GM21723 (cell line): ENCODE measurements around the gene CALM3.
"Not testable (repeated sequence)": the region's sequence is repeated elsewhere in the genome, so short reads cannot be mapped to it uniquely, and the experiment has no call there.

ENCODE experiments used
- ATAC-seq: cut with Tn5 transposase; IDR thresholded peaks from one replicate; pipeline ENCODE4 v1.9.1; 2021; ENCODE audit warnings: mild to moderate bottlenecking, moderate library complexity; ENCODE audit not compliant: unreplicated experiment

Gene CALM3

DNA sequence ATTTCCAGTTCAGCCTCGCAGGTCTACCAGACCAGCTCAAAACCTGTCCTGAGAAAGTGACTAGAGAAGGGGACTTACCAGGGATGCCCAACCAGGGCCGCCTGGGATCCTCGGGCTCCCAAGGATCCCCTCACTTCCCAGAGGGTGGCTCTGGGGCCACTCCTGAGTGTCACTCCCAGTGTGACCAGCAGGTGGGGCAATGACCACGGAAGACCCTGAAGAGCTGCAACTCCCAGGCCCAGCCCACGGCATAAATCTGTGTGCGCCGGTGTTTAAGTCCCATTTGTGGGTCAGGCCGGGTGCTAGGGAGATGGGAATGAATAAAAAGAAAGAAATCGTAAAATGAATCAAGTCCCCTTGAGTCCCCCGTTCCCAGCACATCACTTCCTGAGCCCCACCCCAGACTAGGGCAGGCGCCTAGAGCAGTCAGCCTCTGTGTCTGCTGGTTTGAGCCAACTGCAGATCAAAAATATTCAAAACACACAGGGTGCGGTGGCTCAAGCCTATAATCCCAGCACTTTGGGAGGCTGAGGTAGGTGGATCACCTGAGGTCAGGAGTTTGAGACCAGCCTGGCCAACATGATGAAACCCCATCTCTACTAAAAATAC is 13.1 kb downstream of the CALM3 start:
- no peak for ATAC-seq

DNA sequence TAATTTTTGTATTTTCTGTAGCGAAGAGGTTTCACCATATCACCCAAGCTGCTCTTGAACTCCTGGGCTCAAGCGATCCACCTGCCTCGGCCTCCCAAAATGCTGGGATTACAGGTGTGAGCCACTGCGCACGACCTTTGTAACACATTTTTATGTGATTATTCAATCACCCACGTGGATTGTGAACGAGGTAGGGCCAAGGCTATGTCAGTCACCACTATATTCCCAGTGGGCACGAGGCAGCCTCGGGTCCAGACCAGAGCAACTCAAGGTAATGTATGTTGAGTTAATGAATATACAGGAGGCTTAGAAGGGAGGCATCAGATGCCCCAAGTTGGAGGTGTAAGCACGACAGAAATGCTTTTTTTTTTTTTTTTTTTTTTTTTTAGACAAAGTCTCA is 14.8 kb downstream of the CALM3 start:
- no peak for ATAC-seq

DNA sequence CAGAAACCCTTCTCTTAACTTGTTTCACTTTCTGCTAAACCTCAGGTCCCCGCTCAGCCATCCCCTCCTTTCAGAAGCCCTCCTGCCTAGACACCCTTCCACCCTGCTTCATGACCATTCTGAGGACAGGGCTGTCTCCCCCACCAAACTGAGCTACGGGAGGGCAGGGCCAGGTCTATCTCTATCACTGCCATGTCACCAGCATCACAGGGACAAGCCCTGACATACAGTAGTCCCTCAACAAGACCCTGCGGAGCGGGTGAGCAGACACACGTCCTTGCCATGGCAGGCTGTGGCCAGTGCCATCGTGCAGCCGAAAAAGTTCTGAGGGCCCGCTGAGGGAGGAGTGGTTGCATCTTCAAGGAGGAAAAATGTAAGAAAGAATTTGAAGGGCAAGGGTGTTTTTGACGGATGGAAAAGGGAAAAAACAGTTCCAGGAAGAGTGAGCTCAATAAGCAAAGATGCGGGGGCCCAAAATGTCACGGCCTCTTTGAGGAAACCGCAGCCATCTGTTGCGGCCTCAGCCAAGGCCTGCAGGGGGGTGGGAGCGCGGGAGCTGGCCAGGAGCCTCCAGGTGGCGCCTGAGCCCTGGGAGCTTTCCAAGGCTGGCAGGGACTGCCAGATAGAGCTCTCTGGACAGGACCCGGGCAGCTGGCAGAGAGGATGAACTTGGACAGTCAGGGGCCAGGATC is 15.6 kb downstream of the CALM3 start:
- no peak for ATAC-seq

DNA sequence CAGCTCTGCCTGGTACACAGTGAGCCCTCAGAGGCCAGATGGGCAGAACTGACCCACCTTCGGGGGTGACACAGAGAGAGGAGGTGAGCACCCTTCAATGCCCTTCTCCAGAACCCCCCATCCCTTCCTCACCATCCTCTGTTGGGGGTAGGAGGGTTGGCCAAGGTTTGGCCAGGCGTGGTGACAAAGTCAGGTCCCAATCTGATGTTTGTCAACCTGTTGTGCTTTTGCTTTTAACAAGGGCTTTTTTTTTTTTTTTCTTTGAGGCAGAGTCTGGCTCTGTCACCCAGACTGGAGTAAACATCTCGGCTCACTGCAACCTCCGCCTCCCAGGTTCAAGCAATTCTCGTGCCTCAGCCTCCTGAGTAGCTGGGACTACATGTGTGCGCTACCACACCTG is 16.5 kb downstream of the CALM3 start:
- ATAC-seq, result no peak

DNA sequence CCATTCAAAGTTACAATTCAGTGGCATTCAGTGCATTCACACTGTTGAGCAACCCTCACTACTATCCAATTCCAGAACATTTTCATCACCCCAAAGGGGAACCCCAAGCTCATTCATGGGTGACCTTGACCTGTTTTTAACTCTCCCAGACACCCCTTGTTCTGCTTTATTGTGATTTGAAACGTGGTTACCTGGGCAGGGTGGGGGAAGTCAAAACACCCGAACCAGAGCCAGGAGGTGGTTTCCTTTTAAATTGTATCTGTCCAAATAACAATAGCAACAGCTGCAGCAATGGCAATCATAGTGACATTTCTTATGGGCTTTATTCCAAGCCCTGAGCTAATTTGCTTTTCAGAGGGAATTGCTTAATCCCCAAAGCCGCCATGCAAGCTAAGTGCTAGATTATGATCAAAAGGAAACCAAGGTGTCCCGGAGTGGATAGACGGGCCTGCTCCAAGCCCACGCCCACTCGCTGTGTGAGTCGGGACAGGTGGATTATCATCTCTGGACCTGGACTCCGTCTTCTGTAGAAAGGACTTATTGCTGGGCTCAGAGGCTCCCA is 17.6 kb downstream of the CALM3 start:
- no peak for ATAC-seq

DNA sequence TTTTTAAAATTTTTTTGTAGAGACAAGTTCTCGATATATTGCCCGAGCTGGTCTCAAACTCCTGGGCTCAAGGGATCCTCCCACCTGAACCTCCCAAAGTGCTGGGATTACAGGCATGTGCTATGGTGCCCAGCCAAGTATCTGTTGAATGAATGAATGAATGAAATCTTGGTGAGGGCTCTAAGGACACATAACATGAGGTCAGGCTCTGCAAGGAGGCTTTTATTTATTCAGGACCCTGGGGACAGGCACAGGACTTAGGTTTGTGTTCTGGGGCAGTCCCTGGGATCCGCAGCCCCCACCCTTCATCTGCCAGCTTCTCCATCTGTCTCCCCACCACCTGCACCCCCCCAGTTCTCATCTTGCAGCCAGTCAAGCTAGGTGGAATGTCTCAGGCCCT is 19.1 kb downstream of the CALM3 start:
- ATAC-seq, result no peak

DNA sequence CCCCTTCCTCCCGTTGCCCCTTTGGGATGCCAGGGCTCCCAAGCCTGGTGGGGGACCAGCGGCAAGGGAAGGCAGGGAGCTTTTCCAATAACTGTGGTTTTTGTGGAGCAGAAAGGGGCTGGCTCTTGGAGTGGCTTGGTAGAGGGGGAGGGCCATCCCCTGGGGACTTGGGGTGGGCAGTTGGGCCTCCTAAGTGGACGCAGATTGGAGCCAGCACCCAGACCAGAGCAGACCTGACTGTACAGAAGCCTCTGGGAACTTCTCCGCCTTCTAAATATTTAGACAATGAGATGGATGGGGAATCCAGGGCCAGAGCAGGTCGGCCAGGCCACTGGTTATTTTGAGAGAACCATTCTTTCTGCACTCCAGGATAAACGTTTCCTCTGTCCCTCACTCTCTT is 19.6 kb downstream of the CALM3 start:
- ATAC-seq, result no peak

DNA sequence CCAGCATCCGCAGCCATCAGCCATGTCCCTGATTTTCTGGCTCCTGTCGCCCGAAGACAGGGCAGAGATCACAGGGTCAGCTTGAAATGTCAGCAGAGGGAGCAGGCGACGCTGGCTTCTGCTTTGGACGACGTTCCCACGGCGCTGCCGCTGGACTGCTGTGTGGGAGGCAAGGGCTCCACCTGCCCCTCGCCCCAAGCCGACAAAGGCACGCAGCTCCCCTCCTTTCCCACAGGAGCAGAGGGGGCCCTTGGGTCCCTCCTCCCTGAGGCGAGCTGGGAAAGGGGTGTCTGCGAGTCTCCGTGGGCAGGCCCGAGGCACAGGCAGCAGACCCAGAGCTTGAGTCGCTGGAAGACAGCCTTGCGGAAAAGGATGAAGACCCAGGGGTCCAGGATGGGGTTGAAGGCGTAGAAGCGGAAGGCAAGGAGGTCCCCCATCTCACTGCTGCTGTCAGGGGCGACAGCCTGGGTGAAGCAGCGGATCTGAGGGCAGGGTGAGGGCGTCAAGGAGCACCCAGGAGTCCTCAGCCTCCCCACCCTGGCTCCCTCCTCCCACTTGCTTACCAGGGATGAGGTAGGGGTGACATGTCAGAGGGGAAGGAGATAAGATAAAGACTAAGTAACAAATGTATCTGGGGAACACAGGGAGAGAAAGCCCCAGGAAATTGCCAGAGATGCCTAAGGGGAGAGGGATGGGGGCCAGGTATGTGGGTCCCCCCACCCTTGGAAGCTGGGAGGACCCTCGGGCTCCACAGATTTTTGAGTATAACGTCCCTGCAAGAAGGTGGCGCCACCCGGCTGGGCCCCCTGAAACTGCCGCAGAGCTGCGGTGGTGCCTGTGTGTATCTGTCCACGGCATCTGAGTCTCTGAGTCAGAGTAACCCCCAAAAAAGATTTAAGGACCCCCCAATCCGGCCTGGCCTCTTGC is 20.3 kb downstream of the CALM3 start:
- ATAC-seq, result no peak

DNA sequence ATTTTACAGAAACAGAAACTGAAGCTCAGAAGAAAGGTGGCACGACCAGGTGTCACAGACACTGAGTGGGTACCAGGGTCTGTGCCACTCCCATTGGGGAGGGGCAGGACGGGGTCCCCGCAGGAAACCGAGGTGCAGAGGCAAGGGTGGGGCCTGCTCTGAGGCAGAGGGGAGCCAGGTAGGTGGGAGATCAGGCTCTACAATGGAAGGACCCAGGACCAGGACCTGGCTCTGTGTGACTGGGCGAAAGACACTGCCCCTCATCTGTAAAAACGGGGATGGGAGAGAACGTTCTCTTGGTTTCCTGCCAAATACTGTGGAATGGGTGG is 21.0 kb downstream of the CALM3 start:
- no peak for ATAC-seq

DNA sequence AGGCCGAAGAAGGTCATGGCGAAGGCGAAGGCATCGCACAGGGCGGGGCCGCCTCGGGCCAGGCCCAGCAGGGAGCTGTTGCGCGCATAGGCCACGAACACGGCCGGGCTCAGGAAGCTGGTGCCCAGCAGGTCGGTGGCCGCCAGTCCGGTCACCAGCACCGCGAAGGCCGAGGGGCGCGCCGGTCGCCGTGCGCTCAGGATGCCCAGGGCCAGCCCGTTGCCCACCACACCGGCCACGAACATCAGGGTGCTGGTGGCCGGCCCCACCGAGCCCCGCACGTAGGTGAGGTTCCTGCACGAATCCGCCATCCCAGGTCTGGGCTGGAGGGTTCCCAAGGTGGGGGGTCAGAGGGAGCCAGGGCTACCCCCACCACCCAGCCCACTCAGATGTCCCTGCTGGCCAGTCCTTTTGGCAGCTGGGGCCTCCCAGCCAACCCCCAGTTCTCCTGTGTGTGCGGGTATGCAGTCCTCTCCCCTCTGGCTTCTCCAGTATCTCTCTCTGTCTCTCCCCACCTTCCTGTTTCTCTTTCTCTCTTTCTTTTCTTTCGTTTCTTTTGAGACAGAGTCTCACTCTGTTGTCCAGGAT is 22.9 kb downstream of the CALM3 start:
- no peak for ATAC-seq

DNA sequence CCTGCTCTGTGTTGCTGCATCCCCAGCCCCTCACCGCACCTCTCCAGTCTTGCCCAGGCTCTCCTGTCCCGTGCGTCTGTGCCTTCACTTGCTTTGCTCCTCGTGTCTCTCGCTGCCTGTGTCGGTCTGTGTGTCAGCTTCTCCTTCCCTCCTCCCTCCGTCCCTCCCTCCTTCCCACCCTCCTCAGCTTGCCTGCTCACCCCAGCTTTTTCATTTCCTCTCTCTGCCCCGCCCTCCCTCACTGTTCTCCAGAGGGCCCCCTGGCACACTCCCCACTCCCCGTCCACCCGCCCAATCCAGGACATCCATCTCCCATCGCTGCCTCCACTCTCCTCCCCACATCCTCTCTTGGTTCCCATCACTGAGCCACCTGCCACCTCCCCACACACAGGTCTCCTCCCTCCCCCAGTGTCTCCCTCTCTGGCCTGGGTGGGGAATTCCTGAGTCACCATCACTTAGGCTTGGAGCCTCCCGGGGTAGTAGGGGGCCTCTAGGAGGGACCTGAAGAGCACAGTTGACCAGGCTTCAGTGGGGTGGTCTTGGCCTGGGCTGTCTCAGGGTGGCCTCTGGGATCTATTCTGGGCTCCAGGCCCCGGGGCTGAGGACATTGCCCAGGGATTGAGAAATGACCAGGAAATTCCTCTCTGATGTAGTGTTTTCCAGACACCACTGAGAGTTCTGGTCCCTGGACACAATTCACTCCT is 24.0 kb downstream of the CALM3 start, which contains the start of gene PTGIR:
PTGIR (minus strand) TSS at position 132 of the 704 bp plus-strand sequence. CDS start 864 bp downstream, outside the sequence.
- no peak for ATAC-seq

DNA sequence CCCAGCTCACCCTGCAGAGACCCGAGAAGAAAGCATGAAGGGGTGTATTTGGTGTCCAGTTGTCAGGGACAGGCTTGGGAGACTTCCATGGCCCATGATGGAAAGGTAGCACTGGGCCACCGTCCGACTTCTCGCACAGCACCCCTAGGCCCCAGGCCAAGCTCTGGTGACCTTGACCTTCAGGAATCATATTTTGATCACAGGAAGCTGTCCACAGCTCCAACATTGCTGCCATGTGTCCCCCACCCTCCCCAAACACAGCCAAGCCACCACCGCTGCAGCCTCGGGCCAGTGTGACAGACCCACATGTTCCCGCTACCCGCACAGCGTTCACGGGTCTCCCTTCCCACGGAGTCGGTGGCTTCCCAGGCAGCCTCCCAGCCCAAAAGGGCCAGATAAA is 24.6 kb downstream of the CALM3 start:
- no peak for ATAC-seq

DNA sequence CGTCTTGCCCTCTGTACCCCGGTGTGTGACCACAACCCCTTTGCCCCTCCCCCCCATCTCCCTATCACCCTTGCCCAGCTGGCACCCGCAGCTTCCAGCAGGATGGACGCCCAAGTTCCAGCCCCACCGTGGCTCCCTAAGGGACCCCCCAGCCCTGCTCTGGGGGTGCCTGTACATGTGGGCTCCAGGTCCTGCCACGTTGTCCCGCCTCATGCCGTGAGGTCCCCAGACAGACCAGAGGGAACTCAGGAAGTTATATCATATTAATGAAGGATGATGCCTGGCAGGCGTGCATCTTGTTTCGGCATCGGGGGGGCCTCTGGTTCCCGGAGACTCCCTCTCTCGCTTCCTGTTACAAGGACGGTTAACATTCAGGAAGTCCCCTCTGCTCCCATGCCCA is 25.3 kb downstream of the CALM3 start:
- ATAC-seq, result no peak

DNA sequence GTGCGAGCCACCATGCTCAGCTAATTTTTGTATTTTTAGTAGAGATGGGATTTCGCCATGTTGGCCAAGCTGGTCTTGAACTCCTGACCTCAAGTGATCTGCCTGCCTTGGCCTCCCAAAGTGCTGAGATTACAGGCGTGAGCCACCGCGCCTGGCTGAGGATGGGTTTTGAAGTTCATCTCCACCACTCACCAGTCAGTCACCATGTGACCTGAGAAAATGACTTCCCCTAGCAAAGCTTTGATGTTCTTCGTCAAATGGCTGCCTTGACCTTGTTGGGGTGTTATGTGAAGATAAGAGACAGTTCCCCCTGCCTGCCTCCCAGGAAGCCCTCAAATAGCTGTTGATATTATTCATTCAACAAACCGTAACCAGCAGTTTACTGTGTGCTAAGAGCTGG is 27.8 kb downstream of the CALM3 start:
- not testable (repeated sequence) for ATAC-seq

DNA sequence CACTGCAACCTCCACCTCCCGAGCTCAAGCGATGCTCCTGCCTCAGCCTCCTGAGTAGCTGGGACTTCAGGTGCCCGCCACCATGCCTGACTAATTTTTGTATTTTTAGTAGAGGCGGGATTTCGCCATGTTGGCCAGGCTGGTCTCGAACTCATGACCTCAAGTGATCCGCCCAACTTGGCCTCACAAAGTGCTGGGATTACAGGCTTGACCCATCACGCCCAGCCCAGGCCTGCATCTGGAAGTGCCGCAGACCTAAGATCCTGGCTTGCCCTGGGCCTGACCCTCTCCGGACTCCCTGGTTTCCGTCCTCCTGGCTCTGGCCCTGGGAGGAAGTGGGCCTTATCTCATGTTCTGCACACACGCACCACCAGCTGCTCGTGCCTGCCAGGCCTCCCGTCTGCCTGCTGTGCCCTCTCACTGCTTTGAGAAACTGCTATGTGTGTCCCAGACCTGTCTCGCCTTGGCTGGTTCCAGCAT is 28.5 kb downstream of the CALM3 start:
- ATAC-seq, result no peak

DNA sequence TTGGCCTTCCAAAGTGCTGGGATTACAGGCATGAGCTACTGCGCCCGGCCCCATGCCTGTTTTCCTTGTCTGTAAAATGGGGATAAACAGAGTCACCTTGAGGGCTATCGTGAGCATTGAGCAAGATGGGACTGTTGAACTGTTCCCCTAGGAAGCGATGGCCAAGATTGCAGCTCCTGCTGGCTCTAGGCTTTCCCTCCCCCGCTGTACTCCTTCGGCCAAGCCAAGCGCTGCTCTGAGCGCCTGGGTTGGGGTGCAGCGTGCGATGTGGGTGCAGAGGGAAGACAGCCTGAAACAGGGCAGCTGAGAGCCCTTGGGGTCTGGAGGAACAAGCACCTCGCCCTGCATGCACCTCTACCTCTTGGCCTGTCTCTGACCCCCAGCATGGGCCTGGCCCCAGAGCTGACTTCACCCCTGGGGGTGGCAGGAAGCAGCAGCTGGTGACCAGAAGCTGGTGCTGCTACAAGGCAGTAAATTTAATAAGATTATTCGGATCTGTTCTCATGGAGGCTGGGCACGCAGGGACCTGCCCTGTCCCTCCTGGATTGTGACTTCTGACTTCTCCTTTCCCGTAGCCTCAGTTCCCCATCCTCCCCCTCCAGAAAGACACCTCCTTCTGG is 29.6 kb downstream of the CALM3 start:
- no peak for ATAC-seq

DNA sequence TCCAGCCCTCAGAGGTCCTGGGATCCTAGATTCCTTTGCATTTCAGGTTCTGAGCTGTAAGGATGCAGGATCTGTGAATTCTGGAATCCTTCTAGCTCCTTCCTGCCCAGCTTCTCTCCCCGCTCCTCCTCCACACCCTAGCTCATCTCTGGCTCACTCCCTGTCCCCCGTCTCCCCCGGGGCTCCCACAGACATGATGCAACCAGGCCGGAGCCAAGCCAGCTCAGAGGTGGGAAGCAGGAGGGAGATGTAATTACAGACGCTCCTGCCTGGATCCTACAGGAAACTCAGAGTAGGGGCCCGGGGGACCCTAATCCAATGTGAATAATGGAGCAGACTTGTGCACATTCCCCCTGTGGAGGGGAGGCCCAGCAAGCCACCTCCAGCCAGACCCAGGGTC is 30.4 kb downstream of the CALM3 start:
- no peak for ATAC-seq

DNA sequence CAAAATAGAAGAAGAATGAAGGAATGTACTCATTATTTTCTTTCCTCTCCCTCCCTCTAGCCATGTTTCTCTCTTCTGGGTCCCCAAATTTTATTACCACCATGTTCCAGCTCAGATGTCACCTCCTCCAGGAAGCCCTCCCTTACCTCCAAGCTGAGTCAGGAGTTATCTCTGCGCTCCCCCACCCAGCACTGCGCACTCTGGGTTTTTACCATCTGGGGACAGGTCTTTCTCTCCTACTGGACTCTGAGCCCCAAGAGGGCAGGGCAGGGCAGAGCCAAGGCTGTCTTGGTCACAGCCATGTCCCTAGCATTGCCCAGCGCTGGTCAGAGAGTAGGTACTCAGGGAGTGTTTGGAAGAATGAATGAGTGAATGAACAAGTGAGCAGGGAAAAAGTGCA is 32.0 kb downstream of the CALM3 start:
- ATAC-seq, result no peak

DNA sequence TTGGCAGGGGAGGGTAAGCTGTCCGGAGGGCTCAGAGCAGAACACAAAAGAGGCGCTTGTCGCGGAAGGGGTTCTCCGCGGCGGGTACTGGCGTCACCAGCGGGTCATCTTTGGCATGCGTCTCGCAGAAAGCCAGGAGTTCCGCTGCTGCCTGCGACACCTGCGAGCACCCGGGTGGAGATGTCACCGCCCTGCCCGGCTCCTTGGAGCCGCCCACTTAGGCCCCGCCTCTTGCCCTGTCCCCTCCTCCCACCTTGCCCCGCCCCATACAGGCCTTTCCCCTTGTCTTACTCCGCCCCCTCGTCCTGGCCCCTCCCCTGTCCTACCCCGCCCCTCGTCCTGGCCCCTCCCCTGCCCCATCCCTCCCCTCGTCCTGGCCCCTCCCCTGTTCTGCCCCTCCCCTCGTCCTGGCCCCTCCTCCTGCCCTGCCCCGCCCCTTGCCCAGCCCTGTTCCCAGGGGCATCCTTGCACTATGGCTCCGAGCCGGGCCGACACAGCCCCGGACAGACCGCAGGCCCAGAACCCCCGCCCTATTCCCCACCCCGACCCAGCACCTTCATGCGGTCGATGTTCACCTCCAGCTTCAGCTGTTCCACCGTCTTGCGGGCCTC is 33.0 kb downstream of the CALM3 start:
- ATAC-seq, result no peak
